Natural killer cell (primary cell): Measurements from ENCODE around the gene RNF25. TPM values are rescaled to one million over a fixed set of nuclear protein-coding genes. Genes with fewer than 3 reads are reported as not detected.
A peak's percentile ranks its signal among the peaks of the same experiment; 100 is the strongest.

Source experiments
- ATAC-seq, 3 donors: fragments of 150-1000 bp in 2 of 3; fragments of 200-7000 bp in 1 of 3; cut with Tn5 transposase; 1 replicate in 1 of 3; 2 replicates in 2 of 3; pipeline ENCODE4 v1.10.0; 2021; ENCODE audit warnings: mild to moderate bottlenecking in 2 of 3, moderate library complexity in 2 of 3
- DNase-seq, 2 donors: peaks; one replicate each; pipeline versions ENCODE4 v3.0.0 to v3.0.0-alpha.2; 2013 to 2021; ENCODE audit warnings: mixed read lengths in 1 of 2
- H3K27ac ChIP-seq: one replicate; pipeline ENCODE4 v1.5.1; 2013; ENCODE audit warnings: mild to moderate bottlenecking, low read length
- H3K27me3 ChIP-seq: one replicate; pipeline ENCODE4 v1.6.1; 2013; ENCODE audit warnings: low read length; ENCODE audit not compliant: control insufficient read depth, insufficient read depth
- H3K36me3 ChIP-seq: one replicate; pipeline ENCODE4 v1.6.1; 2013; ENCODE audit warnings: low read length; ENCODE audit not compliant: control insufficient read depth, insufficient read depth
- H3K4me1 ChIP-seq: one replicate; pipeline ENCODE4 v1.6.1; 2013; ENCODE audit warnings: low read length; ENCODE audit not compliant: control insufficient read depth, insufficient read depth
- H3K4me3 ChIP-seq: one replicate; pipeline ENCODE4 v1.5.1; 2013; ENCODE audit warnings: low read length
- H3K9me3 ChIP-seq: one replicate; pipeline ENCODE4 v1.6.1; 2013; ENCODE audit warnings: low read length; ENCODE audit not compliant: control insufficient read depth, insufficient read depth
- H3K27ac Mint-ChIP-seq, 2 donors: one replicate each; pipeline ENCODE4 v1.8.0; 2022; ENCODE audit warnings: mild to moderate bottlenecking in 2 of 2, mixed read lengths in 2 of 2, moderate library complexity in 1 of 2
- H3K27me3 Mint-ChIP-seq, 2 donors: one replicate each; pipeline ENCODE4 v1.8.0; 2022; ENCODE audit warnings: low read depth in 2 of 2, mixed read lengths in 2 of 2
- H3K36me3 Mint-ChIP-seq: one replicate; pipeline ENCODE4 v1.8.0; 2022; ENCODE audit warnings: mixed read lengths
- H3K4me1 Mint-ChIP-seq, 2 donors: one replicate each; pipeline ENCODE4 v1.8.0; 2022; ENCODE audit warnings: mixed read lengths in 2 of 2
- H3K4me3 Mint-ChIP-seq: one replicate; pipeline ENCODE4 v1.8.0; 2022; ENCODE audit warnings: mild to moderate bottlenecking, moderate library complexity, mixed read lengths
- H3K9me3 Mint-ChIP-seq, 2 donors: one replicate each; pipeline ENCODE4 v1.8.0; 2022; ENCODE audit warnings: mixed read lengths in 2 of 2
- WGBS: methylation state at CpG from one replicate; pipeline ENCODE4 v1.1.7; 2013; ENCODE audit warnings: missing lambda C conversion rate; ENCODE audit not compliant: insufficient coverage; 5-methylcytosine and 5-hydroxymethylcytosine counted together
- intact Hi-C: fragments of 100-400 bp; cut with micrococcal nuclease; formaldehyde crosslinking; loops from one replicate; pipeline ENCODE4 v1.14.2; 2022
- total RNA-seq, 4 donors: library from RNA; stranded (reverse); fragments of 120-200 nt in 1 of 4; gene quantifications; one replicate each; pipeline versions ENCODE4 v1.2.3 to v1.2.4, GENCODE V29; 2013 to 2022
- TF ChIP-seq, protein P1 (sequence below): fragments of 200-600 bp; IDR thresholded peaks from one replicate; pipeline ENCODE4 v1.8.0; 2022; ENCODE audit warnings: antibody characterized with exemption

The RNF25 gene
- total RNA-seq, 3 donors from 2014 or later (not counting 1 experiment from before 2014, with no cell fraction given), result 16.5 to 22.8 (median 20.1) TPM

GRCh38 chr2:218664653-218665052, 7.1 kb downstream of the RNF25 start:
- peaks cover 9% of the 10 kb centered on the region in 2 donors for H3K4me1 Mint-ChIP-seq
- H3K36me3 ChIP-seq, result peaks cover 51% of the 10 kb centered on the region
- H3K4me3 Mint-ChIP-seq, result no peak overlapping the region
- intact Hi-C loops, result no loop called here
- H3K36me3 Mint-ChIP-seq, result no peaks in the 10 kb centered on the region
- no peak overlapping the region for H3K27ac ChIP-seq
- ATAC-seq, result no peak
- no peaks in the 10 kb centered on the region for H3K27me3 Mint-ChIP-seq
- DNase-seq, result no peak
- no peaks in the 10 kb centered on the region for H3K9me3 ChIP-seq
- no peak overlapping the region for H3K27ac Mint-ChIP-seq
- no peaks in the 10 kb centered on the region for H3K9me3 Mint-ChIP-seq
- TF ChIP-seq, protein P1, sequence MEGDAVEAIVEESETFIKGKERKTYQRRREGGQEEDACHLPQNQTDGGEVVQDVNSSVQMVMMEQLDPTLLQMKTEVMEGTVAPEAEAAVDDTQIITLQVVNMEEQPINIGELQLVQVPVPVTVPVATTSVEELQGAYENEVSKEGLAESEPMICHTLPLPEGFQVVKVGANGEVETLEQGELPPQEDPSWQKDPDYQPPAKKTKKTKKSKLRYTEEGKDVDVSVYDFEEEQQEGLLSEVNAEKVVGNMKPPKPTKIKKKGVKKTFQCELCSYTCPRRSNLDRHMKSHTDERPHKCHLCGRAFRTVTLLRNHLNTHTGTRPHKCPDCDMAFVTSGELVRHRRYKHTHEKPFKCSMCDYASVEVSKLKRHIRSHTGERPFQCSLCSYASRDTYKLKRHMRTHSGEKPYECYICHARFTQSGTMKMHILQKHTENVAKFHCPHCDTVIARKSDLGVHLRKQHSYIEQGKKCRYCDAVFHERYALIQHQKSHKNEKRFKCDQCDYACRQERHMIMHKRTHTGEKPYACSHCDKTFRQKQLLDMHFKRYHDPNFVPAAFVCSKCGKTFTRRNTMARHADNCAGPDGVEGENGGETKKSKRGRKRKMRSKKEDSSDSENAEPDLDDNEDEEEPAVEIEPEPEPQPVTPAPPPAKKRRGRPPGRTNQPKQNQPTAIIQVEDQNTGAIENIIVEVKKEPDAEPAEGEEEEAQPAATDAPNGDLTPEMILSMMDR, result no peak
- H3K27me3 ChIP-seq, result no peaks in the 10 kb centered on the region
- 98% methylated on average over 7 of the region's 7 CpGs for WGBS
- H3K4me1 ChIP-seq, result peaks cover 6% of the 10 kb centered on the region
- no peak overlapping the region for H3K4me3 ChIP-seq

GRCh38 chr2:218663901-218664300, 7.9 kb downstream of the RNF25 start:
- DNase-seq (no peak), ATAC-seq (no peak)
- Histone ChIP-seq H3K27ac (no peak overlapping the region), H3K27me3 (no peaks in the 10 kb centered on the region), H3K36me3 (peaks cover 51% of the 10 kb centered on the region), H3K9me3 (no peaks in the 10 kb centered on the region), H3K4me3 (no peak overlapping the region), H3K4me1 (peaks cover 8% of the 10 kb centered on the region)
- Mint-ChIP-seq H3K9me3 (no peaks in the 10 kb centered on the region), H3K36me3 (no peaks in the 10 kb centered on the region), H3K27me3 (no peaks in the 10 kb centered on the region), H3K4me3 (no peak overlapping the region), H3K4me1 (peaks cover 14 to 16% of the 10 kb centered on the region in 2 donors), H3K27ac (peak overlapping the region in 1 of 2 donors; percentile 53)
- TF ChIP-seq, protein P1, result no peak
- intact Hi-C loops, result no loop called here
- WGBS, result 96% methylated on average over 15 of the region's 15 CpGs

DNA sequence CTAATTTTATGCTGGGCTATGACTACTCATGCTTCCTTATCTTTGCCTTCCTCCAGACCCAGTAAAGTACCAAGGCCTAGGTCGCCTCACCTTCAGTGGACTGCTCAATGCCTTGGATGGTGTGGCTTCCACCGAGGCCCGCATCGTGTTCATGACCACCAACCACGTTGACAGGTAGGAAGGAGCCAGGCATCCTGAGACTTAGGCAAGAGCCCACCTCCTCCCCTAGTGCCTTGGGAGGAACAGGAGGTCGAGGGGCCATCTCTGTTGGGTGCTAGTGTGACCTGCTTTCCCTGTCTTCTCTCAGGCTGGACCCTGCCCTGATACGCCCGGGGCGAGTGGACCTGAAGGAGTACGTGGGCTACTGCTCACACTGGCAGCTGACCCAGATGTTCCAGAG, 9.0 kb downstream of the RNF25 start:
- TF ChIP-seq, protein P1, result no peak
- WGBS, result 95% methylated on average over 10 of the region's 10 CpGs
- ATAC-seq (no peak), DNase-seq (no peak)
- H3K4me1 Mint-ChIP-seq, result peaks cover 24 to 27% of the 10 kb centered on the region in 2 donors
- H3K27me3 ChIP-seq, result no peaks in the 10 kb centered on the region
- intact Hi-C loops, result no loop called here
- H3K9me3 Mint-ChIP-seq, result no peaks in the 10 kb centered on the region
- H3K4me3 ChIP-seq, result no peak overlapping the region
- H3K4me1 ChIP-seq, result peaks cover 17% of the 10 kb centered on the region
- no peak overlapping the region for H3K27ac ChIP-seq
- no peaks in the 10 kb centered on the region for H3K9me3 ChIP-seq
- H3K27me3 Mint-ChIP-seq, result no peaks in the 10 kb centered on the region
- H3K36me3 Mint-ChIP-seq, result no peaks in the 10 kb centered on the region
- H3K36me3 ChIP-seq, result peaks cover 50% of the 10 kb centered on the region
- H3K4me3 Mint-ChIP-seq, result no peak overlapping the region
- peak overlapping the region in 1 of 2 donors; percentile 8 for H3K27ac Mint-ChIP-seq

DNA sequence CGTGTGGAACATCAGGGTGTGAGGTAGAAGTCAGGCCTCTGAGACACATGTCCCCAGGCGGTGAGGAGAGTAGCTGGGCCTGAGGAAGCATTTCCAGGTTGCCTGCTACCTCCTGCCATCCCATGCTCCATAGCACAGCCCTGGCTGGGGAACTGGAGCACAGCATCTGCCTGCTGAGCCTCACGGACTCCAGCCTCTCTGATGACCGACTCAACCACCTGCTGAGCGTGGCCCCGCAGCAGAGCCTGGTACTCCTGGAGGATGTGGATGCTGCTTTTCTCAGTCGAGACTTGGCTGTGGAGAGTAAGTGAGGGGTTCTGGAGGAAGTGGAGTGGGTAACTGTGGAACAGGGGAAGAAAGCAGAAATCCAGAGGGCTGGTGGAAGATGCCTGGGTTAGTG, 9.4 kb downstream of the RNF25 start:
- DNase-seq (no peak), ATAC-seq (no peak)
- Mint-ChIP-seq H3K4me1 (peaks cover 27 to 32% of the 10 kb centered on the region in 2 donors), H3K27ac (peak overlapping the region in 1 of 2 donors; percentile 8), H3K36me3 (no peaks in the 10 kb centered on the region), H3K27me3 (no peaks in the 10 kb centered on the region), H3K9me3 (no peaks in the 10 kb centered on the region), H3K4me3 (no peak overlapping the region)
- H3K27me3 ChIP-seq, result no peaks in the 10 kb centered on the region
- no peak overlapping the region for H3K4me3 ChIP-seq
- peaks cover 17% of the 10 kb centered on the region for H3K4me1 ChIP-seq
- 95% methylated on average over 7 of the region's 7 CpGs for WGBS
- TF ChIP-seq, protein P1, result no peak
- intact Hi-C loops, result no loop called here
- H3K9me3 ChIP-seq, result no peaks in the 10 kb centered on the region
- peaks cover 46% of the 10 kb centered on the region for H3K36me3 ChIP-seq
- H3K27ac ChIP-seq, result no peak overlapping the region
